GM23338 (cell line): Measurements from ENCODE around the gene TMEM236. TPM values are rescaled to one million over a fixed set of nuclear protein-coding genes. Genes with fewer than 3 reads are reported as not detected.

Experiments
- ATAC-seq: fragments of 200-7000 bp; cut with Tn5 transposase; 3 replicates; pipeline ENCODE4 v1.9.1; 2020
- DNase-seq: peaks from one replicate; pipeline ENCODE4 v3.0.0-alpha.2; 2015; ENCODE audit warnings: low spot score
- H2AFZ ChIP-seq: fragments of 200-600 bp; sonication (generic); 2 replicates; pipeline ENCODE4 v1.8.0; 2016; ENCODE audit warnings: antibody characterized with exemption, mild to moderate bottlenecking, moderate library complexity
- H3F3A ChIP-seq: fragments of 200-600 bp; sonication (generic); replicated peaks from 2 replicates; pipeline ENCODE4 v1.8.0; 2017; ENCODE audit warnings: antibody characterized with exemption, mixed run types, low read depth
- H3K27ac ChIP-seq: fragments of 200-600 bp; sonication (generic); 2 replicates; pipeline ENCODE4 v1.6.1; 2016; ENCODE audit warnings: low read depth
- H3K27me3 ChIP-seq: fragments of 200-600 bp; sonication (generic); 2 replicates; pipeline ENCODE4 v1.8.0; 2016; ENCODE audit warnings: mild to moderate bottlenecking, mixed run types, moderate library complexity; ENCODE audit not compliant: insufficient read depth
- H3K36me3 ChIP-seq: fragments of 200-600 bp; sonication (generic); 2 replicates; pipeline ENCODE4 v1.8.0; 2016; ENCODE audit warnings: mild to moderate bottlenecking; ENCODE audit not compliant: insufficient read depth
- H3K4me1 ChIP-seq: fragments of 200-600 bp; sonication (generic); 2 replicates; pipeline ENCODE4 v1.8.0; 2016; ENCODE audit warnings: mild to moderate bottlenecking, moderate library complexity; ENCODE audit not compliant: insufficient read depth
- H3K4me2 ChIP-seq: fragments of 200-600 bp; sonication (generic); 2 replicates; pipeline ENCODE4 v1.7.1; 2017; ENCODE audit warnings: mixed run types
- H3K4me3 ChIP-seq: fragments of 200-600 bp; sonication (generic); 2 replicates; pipeline ENCODE4 v1.6.1; 2016; ENCODE audit warnings: mixed run types
- H3K79me2 ChIP-seq: fragments of 200-600 bp; sonication (generic); replicated peaks from 2 replicates; pipeline ENCODE4 v1.8.0; 2017; ENCODE audit warnings: mild to moderate bottlenecking; ENCODE audit not compliant: insufficient read depth
- H3K9me2 ChIP-seq: fragments of 200-600 bp; sonication (generic); 2 replicates; pipeline ENCODE4 v1.8.0; 2017; ENCODE audit not compliant: insufficient read depth
- H4K20me1 ChIP-seq: fragments of 200-600 bp; sonication (generic); replicated peaks from 2 replicates; pipeline ENCODE4 v1.8.0; 2017; ENCODE audit warnings: mild to moderate bottlenecking; ENCODE audit not compliant: insufficient read depth
- H3K27ac Mint-ChIP-seq: 2 replicates; pipeline ENCODE4 v1.8.0; 2020; ENCODE audit warnings: inconsistent platforms, mild to moderate bottlenecking, moderate library complexity, mixed read lengths
- H3K27me3 Mint-ChIP-seq: 3 replicates; pipeline ENCODE4 v1.8.0; 2022; ENCODE audit warnings: low read depth, mild to moderate bottlenecking, moderate library complexity, mixed read lengths, inconsistent platforms; ENCODE audit not compliant: insufficient read depth, poor library complexity
- H3K36me3 Mint-ChIP-seq: 3 replicates; pipeline ENCODE4 v1.8.0; 2021; ENCODE audit warnings: low read depth, mild to moderate bottlenecking, inconsistent platforms, moderate library complexity, mixed read lengths
- H3K4me1 Mint-ChIP-seq: 3 replicates; pipeline ENCODE4 v1.8.0; 2020; ENCODE audit warnings: mild to moderate bottlenecking, inconsistent platforms, mixed read lengths
- H3K4me3 Mint-ChIP-seq: 3 replicates; pipeline ENCODE4 v1.8.0; 2021; ENCODE audit warnings: moderate library complexity, mild to moderate bottlenecking, inconsistent platforms, mixed read lengths
- H3K9me3 Mint-ChIP-seq: 3 replicates; pipeline ENCODE4 v1.8.0; 2020; ENCODE audit warnings: moderate library complexity, mild to moderate bottlenecking, inconsistent platforms, mixed read lengths
- POLR2AphosphoS5 ChIP-seq: IDR thresholded peaks from 2 replicates; pipeline ENCODE4 v1.6.1; 2016; ENCODE audit warnings: antibody characterized with exemption, low read depth
- REST ChIP-seq: IDR thresholded peaks from one replicate; pipeline ENCODE4 v1.6.1; 2018; ENCODE audit warnings: antibody characterized with exemption; ENCODE audit not compliant: unreplicated experiment
- ZNF331 ChIP-seq: fragments of 250-450 bp; sonication (Bioruptor Pico); IDR thresholded peaks from 2 replicates; pipeline ENCODE4 v1.5.0; 2020; ENCODE audit warnings: low read depth, mild to moderate bottlenecking, moderate library complexity
- polyA plus RNA-seq: library from polyadenylated mRNA; unstranded; fragments of >200 nt; fragmentation: Nextera tagmentation; extraction: Ambion mirVana; gene quantifications from 2 replicates; pipeline ENCODE4 v1.2.1, GENCODE V29; 2016
- total RNA-seq: library from RNA; depleted of rRNA; stranded (reverse); fragments of >200 nt; shearing (Covaris generic); gene quantifications from 2 replicates; pipeline ENCODE4 v1.2.3, GENCODE V29; 2014

TMEM236 gene
- total and polyA plus RNA-seq, 2 experiments from 2014 or later, result 0.03 TPM

- Mint-ChIP-seq H3K27me3 (peaks cover 2% of the 10 kb centered on the region), H3K9me3 (no peaks in the 10 kb centered on the region), H3K4me1 (peaks cover 6% of the 10 kb centered on the region; the same call in 2 of the 3 replicates), H3K4me3 (no peak overlapping the region), H3K36me3 (no peaks in the 10 kb centered on the region), H3K27ac (no peak overlapping the region)
- Histone ChIP-seq H3K36me3 (no peaks in the 10 kb centered on the region), H3K27me3 (no peaks in the 10 kb centered on the region), H3K79me2 (no peaks in the 10 kb centered on the region), H4K20me1 (no peaks in the 10 kb centered on the region), H3K4me2 (no peak overlapping the region), H3K4me3 (no peak overlapping the region), H3K9me2 (no peaks in the 10 kb centered on the region), H3K27ac (no peak overlapping the region), H3K4me1 (no peaks in the 10 kb centered on the region), H2AFZ (0 out of 2 replicates have a peak overlapping the region, but pooled peaks have one; percentile 49), H3F3A (no peaks in the 10 kb centered on the region)
- ATAC-seq (no peak), DNase-seq (no peak)
- TF ChIP-seq REST (no peak), ZNF331 (no peak), POLR2AphosphoS5 (no peak)
Observed at GRCh38 chr10:17783751-17784150, 31.8 kb downstream of the TMEM236 start.

GRCh38 chr10:17784688-17785087 is 32.7 kb downstream of the TMEM236 start:
- H3K27me3 Mint-ChIP-seq, result peaks cover 2% of the 10 kb centered on the region

More at GRCh38 chr10:17784688-17785087, 32.7 kb downstream of the TMEM236 start:
- Mint-ChIP-seq H3K36me3 (no peaks in the 10 kb centered on the region), H3K4me1 (peaks cover 6% of the 10 kb centered on the region; the same call in 2 of the 3 replicates), H3K9me3 (no peaks in the 10 kb centered on the region), H3K4me3 (no peak overlapping the region), H3K27ac (no peak overlapping the region)
- H3K27ac ChIP-seq, result no peak overlapping the region
- no peaks in the 10 kb centered on the region for H3K79me2 ChIP-seq
- TF ChIP-seq REST, result no peak
- TF ChIP-seq ZNF331, result no peak
- no peak overlapping the region for H2AFZ ChIP-seq
- no peaks in the 10 kb centered on the region for H3F3A ChIP-seq
- no peaks in the 10 kb centered on the region for H3K27me3 ChIP-seq
- no peak for ATAC-seq
- no peak overlapping the region for H3K4me3 ChIP-seq
- H3K4me1 ChIP-seq, result no peaks in the 10 kb centered on the region
- no peak overlapping the region for H3K4me2 ChIP-seq
- DNase-seq, result no peak
- H4K20me1 ChIP-seq, result no peaks in the 10 kb centered on the region
- H3K36me3 ChIP-seq, result no peaks in the 10 kb centered on the region
- H3K9me2 ChIP-seq, result no peaks in the 10 kb centered on the region
